Measurements from ENCODE around the gene SLC36A4. TPM values are rescaled to one million over a fixed set of nuclear protein-coding genes. Genes with fewer than 3 reads are reported as not detected.

The SLC36A4 gene
- total RNA-seq, 1 experiment from 2014 or later: 21.1 TPM

GRCh38 chr11:93213622-93214021 is 15.8 kb upstream of the SLC36A4 start:
- H2AFZ ChIP-seq (ENCODE audit: low read depth, low read length, poor library complexity, severe bottlenecking): no peak overlapping the region
- DNase-seq (ENCODE audit: low read depth, low spot score) (no peak), ATAC-seq (no peak)
- H4K20me1 ChIP-seq (ENCODE audit: insufficient read depth): no peaks in the 10 kb centered on the region
- H3K27ac ChIP-seq (ENCODE audit: low read depth, low read length): no peak overlapping the region
- BruUV-seq (replicated peaks): no TSS peak
- no peak overlapping the region for H3K4me2 ChIP-seq (ENCODE audit: low read length)
- no peaks in the 10 kb centered on the region; the same call in 1 of the 2 replicates for H3K27me3 ChIP-seq (ENCODE audit: insufficient read depth, low read length)
- TF ChIP-seq CBX3 (IDR thresholded peaks at IDR 0.05; ENCODE audit: low read depth): no peak
- TF ChIP-seq SIN3A (IDR thresholded peaks at IDR 0.05; ENCODE audit: low read depth): no peak
- TF ChIP-seq YY1 (IDR thresholded peaks at IDR 0.05; ENCODE audit: extremely low read depth, insufficient replicate concordance, low read depth, low read length): no peak
- TF ChIP-seq ZNF274 (IDR thresholded peaks at IDR 0.05; ENCODE audit: low read depth, low read length): no peak
- no peak for TF ChIP-seq EZH2 (IDR thresholded peaks at IDR 0.05)
- no peak for TF ChIP-seq ATF3 (IDR thresholded peaks at IDR 0.05)
- no peak for TF ChIP-seq TCF7L2 (IDR thresholded peaks at IDR 0.05; ENCODE audit: borderline replicate concordance, extremely low read depth, insufficient read depth, insufficient read length)
- TF ChIP-seq EGR1 (IDR thresholded peaks at IDR 0.05; ENCODE audit: low read depth): no peak
- TF ChIP-seq EZH2phosphoT487 (IDR thresholded peaks at IDR 0.05; ENCODE audit: borderline replicate concordance): no peak
- no peak for TF ChIP-seq REST (IDR thresholded peaks at IDR 0.05; ENCODE audit: low read depth)
- no peak for TF ChIP-seq CEBPB (IDR thresholded peaks at IDR 0.05; ENCODE audit: low read depth)
- TF ChIP-seq ELF1 (IDR thresholded peaks at IDR 0.05; ENCODE audit: borderline replicate concordance, low read depth): no peak
- no peak for TF ChIP-seq JUND (IDR thresholded peaks at IDR 0.05)
- TF ChIP-seq POLR2AphosphoS5 (IDR thresholded peaks at IDR 0.05; ENCODE audit: low read depth, low read length): no peak
- no peak for TF ChIP-seq ZFX (IDR thresholded peaks at IDR 0.05)
- H3K9me2 ChIP-seq (ENCODE audit: insufficient read depth): no peaks in the 10 kb centered on the region
- no peak overlapping the region for H3K4me3 ChIP-seq (replicated peaks in 1 of 2; ENCODE audit: low read depth in 1 of 2, low read length in 2 of 2)
- ChIA-PET RAD21 (ENCODE audit: low non-redundant PET in 1 of 2, low total read pairs in 2 of 2, uncharacterized antibody in 2 of 2, unreplicated experiment in 2 of 2) (no interaction called here), POLR2A (no interaction called here), CTCF (interaction anchor here (1.0 kb wide), 1 partner anchor 272 kb away, joined by 4 read pairs; no protein-coding TSS in a partner anchor)
- intact Hi-C loops (cut with micrococcal nuclease): no loop called here
- H3K9me3 ChIP-seq (ENCODE audit: control insufficient read depth in 1 of 2, insufficient read depth in 1 of 2, low read depth in 1 of 2, low read length in 2 of 2): no peaks in the 10 kb centered on the region
- H3K9ac ChIP-seq (ENCODE audit: low read length): no peak overlapping the region
- H3K4me1 ChIP-seq (ENCODE audit: control insufficient read depth in 1 of 2, insufficient read depth in 2 of 2, low read length in 2 of 2): no peaks in the 10 kb centered on the region
- H3K36me3 ChIP-seq (ENCODE audit: control insufficient read depth in 1 of 2, insufficient read depth in 2 of 2, low read length in 2 of 2): no peaks in the 10 kb centered on the region
- no peaks in the 10 kb centered on the region for H3K79me2 ChIP-seq (ENCODE audit: insufficient read depth, low read length)
